Stomach (tissue), 19 donors: Measurements from ENCODE around the gene ERMP1. TPM values are rescaled to one million over a fixed set of nuclear protein-coding genes. Genes with fewer than 3 reads are reported as not detected.
"Not testable (repeated sequence)": the region's sequence is repeated elsewhere in the genome, so short reads cannot be mapped to it uniquely, and the experiment has no call there.

ENCODE experiments used
- DNase-seq, 2 donors: peaks; one replicate each; pipeline versions ENCODE4 v3.0.0 to v3.0.0-alpha.2; 2013 to 2019
- H3K27ac ChIP-seq, 5 donors: fragments of 200-600 bp in 4 of 5; sonication (generic) in 4 of 5; one replicate each; pipeline ENCODE4 v1.5.1; 2013 to 2019; ENCODE audit warnings: mild to moderate bottlenecking in 1 of 5, moderate library complexity in 1 of 5
- H3K27me3 ChIP-seq, 3 donors: fragments of 200-600 bp; sonication (generic); one replicate each; pipeline ENCODE4 v1.5.1; 2017 to 2019; ENCODE audit warnings: mixed run types in 1 of 3
- H3K36me3 ChIP-seq, 4 donors: fragments of 200-600 bp; sonication (generic); 1 replicate in 3 of 4; 2 replicates in 1 of 4; pipeline ENCODE4 v1.5.1; 2016 to 2019
- H3K4me1 ChIP-seq, 4 donors: fragments of 200-600 bp; sonication (generic); one replicate each; pipeline ENCODE4 v1.5.1; 2016 to 2019
- H3K4me3 ChIP-seq, 4 donors: fragments of 200-600 bp; sonication (generic) in 3 of 4; one replicate each; pipeline ENCODE4 v1.5.1; 2016 to 2019; ENCODE audit warnings: mild to moderate bottlenecking in 1 of 4
- H3K9me3 ChIP-seq, 4 donors: fragments of 200-600 bp; sonication (generic); one replicate each; pipeline ENCODE4 v1.5.1; 2016 to 2019
- EP300 ChIP-seq: sonication (generic); formaldehyde crosslinking; IDR thresholded peaks from one replicate; pipeline ENCODE4 v1.6.1; 2017; ENCODE audit warnings: antibody characterized with exemption
- POLR2A ChIP-seq, 4 donors: fragments of 450-650 bp; IDR thresholded peaks; one replicate each; pipeline ENCODE4 v1.6.1; 2016; ENCODE audit warnings: antibody characterized with exemption in 4 of 4, control low read depth in 2 of 4, mild to moderate bottlenecking in 1 of 4, moderate library complexity in 1 of 4
- POLR2AphosphoS5 ChIP-seq, 3 donors: sonication (generic); formaldehyde crosslinking; IDR thresholded peaks; one replicate each; pipeline ENCODE4 v1.6.1; 2016; ENCODE audit warnings: antibody characterized with exemption in 3 of 3
- WGBS, 5 donors: extraction: QIAGEN DNeasy Blood & Tissue Kit in 3 of 5; methylation state at CpG; one replicate each; pipeline versions ENCODE4 v1.1.5 to v1.1.7; 2013 to 2018; 5-methylcytosine and 5-hydroxymethylcytosine counted together
- intact Hi-C: fragments of 100-400 bp; cut with DNase I; formaldehyde crosslinking; loops from one replicate; pipeline ENCODE4 v1.15.1; 2023; ENCODE audit warnings: low total_unique reads
- long read RNA-seq, 10 donors: transcript quantifications; one replicate each; lab custom pipeline, GENCODE V29; 2026
- polyA plus RNA-seq, 3 donors: library from polyadenylated mRNA; stranded (reverse); fragments of 200-250 nt; gene quantifications; one replicate each; pipeline ENCODE4 v1.2.3, GENCODE V29; 2013
- total RNA-seq, 5 donors: library from RNA; depleted of rRNA; stranded (reverse); fragments of >200 nt; gene quantifications; one replicate each; pipeline versions ENCODE4 v1.1.0 to v1.2.3, GENCODE V29; 2014 to 2016
- TF ChIP-seq, protein P1 (sequence below), 7 experiments: fragments of 450-650 bp in 4 of 7; fragments of 200-600 bp in 3 of 7; sonication (generic) in 3 of 7; IDR thresholded peaks; one replicate each; pipeline ENCODE4 v1.5.1; 2016 to 2019; ENCODE audit warnings: antibody characterized with exemption in 7 of 7, control low read depth in 2 of 7, mild to moderate bottlenecking in 1 of 7
- donor health status: healthy with polysubstance abuse.
- donor health status: Bipolar disorder and iron deficiency.
- donor health status: healthy.

Gene ERMP1, protein sequence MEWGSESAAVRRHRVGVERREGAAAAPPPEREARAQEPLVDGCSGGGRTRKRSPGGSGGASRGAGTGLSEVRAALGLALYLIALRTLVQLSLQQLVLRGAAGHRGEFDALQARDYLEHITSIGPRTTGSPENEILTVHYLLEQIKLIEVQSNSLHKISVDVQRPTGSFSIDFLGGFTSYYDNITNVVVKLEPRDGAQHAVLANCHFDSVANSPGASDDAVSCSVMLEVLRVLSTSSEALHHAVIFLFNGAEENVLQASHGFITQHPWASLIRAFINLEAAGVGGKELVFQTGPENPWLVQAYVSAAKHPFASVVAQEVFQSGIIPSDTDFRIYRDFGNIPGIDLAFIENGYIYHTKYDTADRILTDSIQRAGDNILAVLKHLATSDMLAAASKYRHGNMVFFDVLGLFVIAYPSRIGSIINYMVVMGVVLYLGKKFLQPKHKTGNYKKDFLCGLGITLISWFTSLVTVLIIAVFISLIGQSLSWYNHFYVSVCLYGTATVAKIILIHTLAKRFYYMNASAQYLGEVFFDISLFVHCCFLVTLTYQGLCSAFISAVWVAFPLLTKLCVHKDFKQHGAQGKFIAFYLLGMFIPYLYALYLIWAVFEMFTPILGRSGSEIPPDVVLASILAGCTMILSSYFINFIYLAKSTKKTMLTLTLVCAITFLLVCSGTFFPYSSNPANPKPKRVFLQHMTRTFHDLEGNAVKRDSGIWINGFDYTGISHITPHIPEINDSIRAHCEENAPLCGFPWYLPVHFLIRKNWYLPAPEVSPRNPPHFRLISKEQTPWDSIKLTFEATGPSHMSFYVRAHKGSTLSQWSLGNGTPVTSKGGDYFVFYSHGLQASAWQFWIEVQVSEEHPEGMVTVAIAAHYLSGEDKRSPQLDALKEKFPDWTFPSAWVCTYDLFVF
- total RNA-seq (10 to 100 TPM; 15.6 to 32.1 (median 18.0) TPM), polyA plus RNA-seq (1 to 10 TPM; 2.0 to 7.1 (median 3.9) TPM)
- long read RNA-seq, donor 1: 0 reads
- long read RNA-seq, donor 2, full-length matches to known transcripts: 1 of 1 reads
- long read RNA-seq, donor 2, partial matches to known transcripts: 0 of 1 reads
- long read RNA-seq, donor 2, other reads (novel, unspliced or antisense): 0 of 1 reads
- long read RNA-seq, donor 3, full-length matches to known transcripts: 1 of 1 reads
- long read RNA-seq, donor 3, partial matches to known transcripts: 0 of 1 reads
- long read RNA-seq, donor 3, other reads (novel, unspliced or antisense): 0 of 1 reads
- long read RNA-seq, donor 4: 0 reads
- long read RNA-seq, donor 5, full-length matches to known transcripts: 2 of 2 reads
- long read RNA-seq, donor 5, partial matches to known transcripts: 0 of 2 reads
- long read RNA-seq, donor 5, other reads (novel, unspliced or antisense): 0 of 2 reads
- long read RNA-seq, donor 6, full-length matches to known transcripts: 6 of 15 reads
- long read RNA-seq, donor 6, partial matches to known transcripts: 9 of 15 reads
- long read RNA-seq, donor 6, other reads (novel, unspliced or antisense): 0 of 15 reads
- long read RNA-seq, donor 7, full-length matches to known transcripts: 2 of 2 reads
- long read RNA-seq, donor 7, partial matches to known transcripts: 0 of 2 reads
- long read RNA-seq, donor 7, other reads (novel, unspliced or antisense): 0 of 2 reads
- long read RNA-seq, donor 8, full-length matches to known transcripts: 1 of 1 reads
- long read RNA-seq, donor 8, partial matches to known transcripts: 0 of 1 reads
- long read RNA-seq, donor 8, other reads (novel, unspliced or antisense): 0 of 1 reads
- long read RNA-seq, donor 9, full-length matches to known transcripts: 1 of 1 reads
- long read RNA-seq, donor 9, partial matches to known transcripts: 0 of 1 reads
- long read RNA-seq, donor 9, other reads (novel, unspliced or antisense): 0 of 1 reads
- long read RNA-seq, donor 10, full-length matches to known transcripts: 2 of 2 reads
- long read RNA-seq, donor 10, partial matches to known transcripts: 0 of 2 reads
- long read RNA-seq, donor 10, other reads (novel, unspliced or antisense): 0 of 2 reads

DNA sequence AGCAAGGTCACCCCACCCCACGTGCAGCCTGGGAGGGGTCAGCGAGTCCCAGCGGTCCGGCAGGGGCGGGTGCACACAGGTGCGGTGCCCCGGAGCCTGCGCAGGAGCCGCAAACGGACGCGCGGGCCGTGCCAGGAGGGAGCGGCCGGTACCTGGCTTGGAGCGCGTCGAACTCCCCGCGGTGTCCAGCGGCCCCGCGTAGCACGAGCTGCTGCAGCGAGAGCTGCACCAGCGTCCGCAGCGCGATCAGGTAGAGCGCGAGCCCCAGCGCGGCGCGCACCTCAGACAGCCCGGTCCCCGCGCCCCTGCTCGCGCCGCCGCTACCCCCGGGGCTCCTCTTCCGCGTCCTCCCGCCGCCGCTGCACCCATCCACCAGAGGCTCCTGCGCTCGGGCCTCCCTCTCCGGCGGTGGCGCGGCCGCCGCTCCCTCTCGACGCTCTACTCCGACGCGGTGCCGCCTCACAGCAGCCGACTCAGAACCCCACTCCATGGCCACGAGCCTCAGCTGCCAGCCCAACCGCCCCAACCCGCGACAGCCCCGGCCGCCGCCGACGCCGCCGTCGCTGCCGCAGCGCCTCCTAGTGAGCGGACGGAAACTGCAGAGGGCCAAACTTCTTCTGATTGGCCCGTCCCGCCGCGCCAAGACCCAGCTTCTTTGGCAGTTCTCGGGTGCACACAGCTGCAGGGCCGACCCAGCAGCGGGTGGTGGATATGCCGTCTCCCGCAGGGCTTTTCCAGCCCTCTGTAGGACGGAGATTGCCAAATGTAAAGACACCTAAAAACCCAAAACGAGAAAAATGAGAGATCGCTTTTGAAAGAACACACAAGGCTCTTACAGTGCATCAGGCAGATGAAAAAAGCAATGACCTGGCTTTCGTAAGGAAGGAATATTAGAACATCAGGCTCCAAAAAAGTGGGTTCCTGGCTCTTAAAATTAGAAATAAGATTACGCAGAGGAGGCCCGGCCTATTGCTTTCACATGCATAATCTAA, at the start of gene ERMP1:
ERMP1 (minus strand) TSS at position 580 of the 992 bp plus-strand sequence; CDS start at position 490, 90 bp downstream.
- H3K9me3 ChIP-seq: no peaks in the 10 kb centered on the region
- WGBS, 5 donors: 0 to 1% (median 1%) methylated on average over 39 to 95 of the region's 95 CpGs
- intact Hi-C loops: no loop called here
- peaks cover 0 to 16% (median 6%) of the 10 kb centered on the region in 4 donors for H3K36me3 ChIP-seq
- H3K4me3 ChIP-seq: peak within 1 kb of the TSS; percentile 85 to 95 (median 88)
- DNase-seq: peak; percentile 92 to 96
- TF ChIP-seq POLR2A (IDR thresholded peaks at IDR 0.05) (peak in 1 of 4 donors; percentile 79), EP300 (no peak), POLR2AphosphoS5 (IDR thresholded peaks at IDR 0.05) (peak; percentile 77 to 94 (median 86))
- TF ChIP-seq, protein P1, sequence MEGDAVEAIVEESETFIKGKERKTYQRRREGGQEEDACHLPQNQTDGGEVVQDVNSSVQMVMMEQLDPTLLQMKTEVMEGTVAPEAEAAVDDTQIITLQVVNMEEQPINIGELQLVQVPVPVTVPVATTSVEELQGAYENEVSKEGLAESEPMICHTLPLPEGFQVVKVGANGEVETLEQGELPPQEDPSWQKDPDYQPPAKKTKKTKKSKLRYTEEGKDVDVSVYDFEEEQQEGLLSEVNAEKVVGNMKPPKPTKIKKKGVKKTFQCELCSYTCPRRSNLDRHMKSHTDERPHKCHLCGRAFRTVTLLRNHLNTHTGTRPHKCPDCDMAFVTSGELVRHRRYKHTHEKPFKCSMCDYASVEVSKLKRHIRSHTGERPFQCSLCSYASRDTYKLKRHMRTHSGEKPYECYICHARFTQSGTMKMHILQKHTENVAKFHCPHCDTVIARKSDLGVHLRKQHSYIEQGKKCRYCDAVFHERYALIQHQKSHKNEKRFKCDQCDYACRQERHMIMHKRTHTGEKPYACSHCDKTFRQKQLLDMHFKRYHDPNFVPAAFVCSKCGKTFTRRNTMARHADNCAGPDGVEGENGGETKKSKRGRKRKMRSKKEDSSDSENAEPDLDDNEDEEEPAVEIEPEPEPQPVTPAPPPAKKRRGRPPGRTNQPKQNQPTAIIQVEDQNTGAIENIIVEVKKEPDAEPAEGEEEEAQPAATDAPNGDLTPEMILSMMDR (IDR thresholded peaks at IDR 0.05): peak in 5 of 7 experiments; percentile 81 to 94 (median 84)
- H3K27ac ChIP-seq: peak within 1 kb of the TSS; percentile 91 to 98 (median 92)
- H3K4me1 ChIP-seq: peaks cover 8 to 45% (median 38%) of the 10 kb centered on the region in 4 donors
- H3K27me3 ChIP-seq: no peaks in the 10 kb centered on the region

DNA sequence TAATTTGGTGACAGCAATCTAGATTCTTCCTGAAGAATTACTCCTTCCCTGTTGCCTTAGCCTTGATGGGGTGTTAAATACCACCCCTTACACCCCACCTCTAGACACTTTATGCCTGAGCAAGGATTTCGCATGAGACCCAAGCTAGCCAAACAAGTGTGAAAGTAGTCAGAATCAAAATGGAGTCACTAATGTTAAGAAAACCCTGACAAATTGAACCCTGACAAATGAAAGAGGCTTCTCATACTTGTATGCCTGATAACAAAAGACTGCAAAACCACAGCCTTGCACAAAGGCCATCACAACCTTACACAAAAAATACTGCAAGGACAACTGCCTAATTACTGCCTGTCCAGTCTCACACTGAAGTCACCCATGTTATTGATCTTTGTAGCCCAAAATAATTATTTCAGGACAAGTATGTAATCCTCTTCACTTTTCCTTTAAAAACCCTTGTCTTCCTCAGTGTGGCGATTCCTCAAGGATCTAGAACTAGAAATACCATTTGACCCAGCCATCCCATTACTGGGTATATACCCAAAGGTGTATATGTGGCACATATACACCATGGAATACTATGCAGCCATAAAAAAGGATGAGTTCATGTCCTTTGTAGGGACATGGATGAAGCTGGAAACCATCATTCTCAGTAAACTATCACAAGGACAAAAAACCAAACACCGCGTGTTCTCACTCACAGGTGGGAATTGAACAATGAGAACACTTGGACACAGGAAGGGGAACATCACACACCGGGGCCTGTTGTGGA, 49.5 kb upstream of the ERMP1 start:
- H3K4me3 ChIP-seq, H3K27me3 ChIP-seq, H3K27ac ChIP-seq, DNase-seq, H3K36me3 ChIP-seq, intact Hi-C loops, H3K9me3 ChIP-seq, H3K4me1 ChIP-seq: not testable (repeated sequence)
- WGBS, 5 donors: 93 to 99% (median 97%) methylated on average over 3 to 5 of the region's 5 CpGs

DNA sequence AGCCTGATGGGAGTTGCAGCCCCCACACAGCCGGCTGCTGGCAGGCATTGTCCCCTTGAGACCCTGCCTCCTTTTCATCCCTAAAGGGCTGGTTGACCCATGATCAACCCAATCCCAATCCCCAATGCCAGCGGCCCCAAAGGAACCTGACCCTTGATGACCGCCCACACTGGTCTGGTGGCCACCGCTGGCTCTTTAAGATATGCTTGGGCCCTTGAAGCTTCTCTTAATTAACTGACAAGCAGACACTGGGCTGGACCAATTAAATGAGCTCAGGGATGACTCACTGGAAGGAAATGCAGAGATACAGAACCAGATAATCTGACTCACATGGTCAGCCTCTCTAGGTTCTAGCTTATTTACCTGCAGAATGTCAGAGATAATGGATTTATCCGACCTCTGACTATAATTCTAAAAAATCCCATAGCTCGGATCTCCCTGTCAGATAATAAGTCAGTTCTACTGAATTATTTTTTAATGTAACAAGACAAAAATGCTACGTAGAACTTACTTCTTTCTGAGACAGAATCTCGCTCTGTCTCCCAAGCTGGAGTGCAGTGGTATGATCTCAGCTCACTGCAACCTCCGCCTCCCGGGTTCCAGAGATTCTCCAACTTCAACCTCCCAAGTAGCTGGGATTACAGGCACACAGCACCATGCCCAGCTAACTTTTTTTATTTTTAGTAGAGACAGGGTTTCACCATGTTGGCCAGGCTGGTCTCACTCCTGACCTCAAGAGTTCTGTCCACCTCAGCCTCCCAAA, 46.7 kb upstream of the ERMP1 start:
- Histone ChIP-seq H3K4me1 (no peaks in the 10 kb centered on the region), H3K4me3 (no peak overlapping the region), H3K36me3 (peaks cover 0 to 14% (median 6%) of the 10 kb centered on the region in 4 donors), H3K27ac (no peak overlapping the region), H3K9me3 (no peaks in the 10 kb centered on the region), H3K27me3 (no peaks in the 10 kb centered on the region)
- no peak for DNase-seq
- 82 to 90% (median 86%) methylated on average over 10 of the region's 10 CpGs for WGBS, 5 donors
- intact Hi-C loops: no loop called here
- TF ChIP-seq POLR2AphosphoS5 (IDR thresholded peaks at IDR 0.05) (no peak), POLR2A (IDR thresholded peaks at IDR 0.05) (no peak), EP300 (no peak)
- TF ChIP-seq, protein P1 (IDR thresholded peaks at IDR 0.05): no peak
